H9 (cell line): Measurements from ENCODE around the gene ZNF414. TPM values are rescaled to one million over a fixed set of nuclear protein-coding genes. Genes with fewer than 3 reads are reported as not detected.
A peak's percentile ranks its signal among the peaks of the same experiment; 100 is the strongest.

Experiments
- DNase-seq: peaks from one replicate; pipeline ENCODE4 v3.0.0-alpha.2; 2017
- H2AFZ ChIP-seq: one replicate; pipeline ENCODE4 v1.6.1; 2013; ENCODE audit warnings: mild to moderate bottlenecking, low read length, control low read depth, moderate library complexity
- H2AK5ac ChIP-seq: 2 replicates; pipeline ENCODE4 v1.6.1; 2013; ENCODE audit warnings: low read length, control low read depth, mixed read lengths; ENCODE audit not compliant: insufficient read length
- H2BK120ac ChIP-seq: one replicate; pipeline ENCODE4 v1.6.1; 2013; ENCODE audit warnings: low read depth, mild to moderate bottlenecking, low read length, control low read depth, inconsistent platforms; ENCODE audit not compliant: poor library complexity, severe bottlenecking
- H2BK12ac ChIP-seq: 2 replicates; pipeline ENCODE4 v1.6.1; 2013; ENCODE audit warnings: low read length, control low read depth, mixed read lengths, low read depth; ENCODE audit not compliant: insufficient read length
- H2BK15ac ChIP-seq: 2 replicates; pipeline ENCODE4 v1.6.1; 2013; ENCODE audit warnings: low read depth, low read length, control low read depth
- H2BK20ac ChIP-seq: one replicate; pipeline ENCODE4 v1.6.1; 2013; ENCODE audit warnings: low read depth, mild to moderate bottlenecking, low read length, control low read depth, inconsistent platforms; ENCODE audit not compliant: poor library complexity, severe bottlenecking
- H2BK5ac ChIP-seq: 2 replicates; pipeline ENCODE4 v1.6.1; 2013; ENCODE audit warnings: low read length, control low read depth, mixed read lengths; ENCODE audit not compliant: insufficient read length
- H3K14ac ChIP-seq: 2 replicates; pipeline ENCODE4 v1.6.1; 2013; ENCODE audit warnings: low read length, control low read depth; ENCODE audit not compliant: insufficient read depth
- H3K18ac ChIP-seq: 2 replicates; pipeline ENCODE4 v1.6.1; 2013; ENCODE audit warnings: low read depth, mild to moderate bottlenecking, mixed read lengths, low read length, control low read depth; ENCODE audit not compliant: insufficient read length
- H3K23ac ChIP-seq: 2 replicates; pipeline ENCODE4 v1.6.1; 2013; ENCODE audit warnings: low read length, control low read depth, mixed read lengths, low read depth; ENCODE audit not compliant: insufficient read length
- H3K23me2 ChIP-seq: 2 replicates; pipeline ENCODE4 v1.6.1; 2013; ENCODE audit warnings: low read depth, mild to moderate bottlenecking, mixed read lengths, low read length, control low read depth; ENCODE audit not compliant: insufficient read length, poor library complexity, severe bottlenecking
- H3K27ac ChIP-seq: 2 replicates; pipeline ENCODE4 v1.5.1; 2013; ENCODE audit warnings: low read length, control low read depth, mixed read lengths, low read depth; ENCODE audit not compliant: insufficient read length
- H3K27me3 ChIP-seq: 2 replicates; pipeline ENCODE4 v1.6.1; 2013; ENCODE audit warnings: low read length, control low read depth, inconsistent platforms; ENCODE audit not compliant: insufficient read depth
- H3K4ac ChIP-seq: 2 replicates; pipeline ENCODE4 v1.6.1; 2013; ENCODE audit warnings: low read depth, mild to moderate bottlenecking, control low read depth, inconsistent platforms, low read length, moderate library complexity
- H3K4me1 ChIP-seq: 2 replicates; pipeline ENCODE4 v1.6.1; 2013; ENCODE audit warnings: low read length, control low read depth, inconsistent platforms; ENCODE audit not compliant: insufficient read depth
- H3K4me2 ChIP-seq: 2 replicates; pipeline ENCODE4 v1.6.1; 2013; ENCODE audit warnings: low read length, control low read depth, mixed read lengths; ENCODE audit not compliant: insufficient read length, insufficient read depth
- H3K56ac ChIP-seq: 2 replicates; pipeline ENCODE4 v1.6.1; 2013; ENCODE audit warnings: low read depth, mild to moderate bottlenecking, mixed read lengths, low read length, control low read depth; ENCODE audit not compliant: insufficient read length
- H3K79me1 ChIP-seq: 2 replicates; pipeline ENCODE4 v1.6.1; 2013; ENCODE audit warnings: low read depth, mild to moderate bottlenecking, moderate library complexity, low read length, control low read depth, inconsistent platforms; ENCODE audit not compliant: insufficient read depth, poor library complexity, severe bottlenecking
- H3K79me2 ChIP-seq: 2 replicates; pipeline ENCODE4 v1.6.1; 2013; ENCODE audit warnings: low read length, control low read depth, inconsistent platforms; ENCODE audit not compliant: insufficient read depth
- H3K9ac ChIP-seq: 2 replicates; pipeline ENCODE4 v1.6.1; 2013; ENCODE audit warnings: low read length, control low read depth, mixed read lengths; ENCODE audit not compliant: insufficient read length; ENCODE audit errors: extremely low read depth
- H3K9me3 ChIP-seq: one replicate; pipeline ENCODE4 v1.6.1; 2013; ENCODE audit warnings: low read depth, low read length, inconsistent platforms; ENCODE audit not compliant: control insufficient read depth
- H3T11ph ChIP-seq: one replicate; pipeline ENCODE4 v1.6.1; 2013; ENCODE audit warnings: mild to moderate bottlenecking, low read length, control low read depth, inconsistent platforms
- H4K20me1 ChIP-seq: one replicate; pipeline ENCODE4 v1.6.1; 2013; ENCODE audit not compliant: control insufficient read depth, insufficient read length, insufficient read depth
- H4K5ac ChIP-seq: 2 replicates; pipeline ENCODE4 v1.6.1; 2013; ENCODE audit warnings: low read depth, mild to moderate bottlenecking, mixed read lengths, low read length, control low read depth; ENCODE audit not compliant: insufficient read length
- H4K8ac ChIP-seq: replicated peaks from 2 replicates; pipeline ENCODE4 v1.6.1; 2013; ENCODE audit warnings: low read length, control low read depth, mixed read lengths, low read depth; ENCODE audit not compliant: insufficient read length
- H4K91ac ChIP-seq: 2 replicates; pipeline ENCODE4 v1.6.1; 2013; ENCODE audit warnings: low read depth, mild to moderate bottlenecking, moderate library complexity, mixed read lengths, low read length, control low read depth; ENCODE audit not compliant: insufficient read length
- H3K27ac Mint-ChIP-seq, 3 experiments: 2 replicates in 2 of 3; 3 replicates in 1 of 3; pipeline ENCODE4 v1.8.0; 2020 to 2021; ENCODE audit warnings: mixed read lengths in 3 of 3, mild to moderate bottlenecking in 1 of 3, moderate library complexity in 1 of 3
- H3K27me3 Mint-ChIP-seq: 2 replicates; pipeline ENCODE4 v1.8.0; 2021; ENCODE audit warnings: low read depth, mild to moderate bottlenecking, moderate library complexity, mixed read lengths
- H3K36me3 Mint-ChIP-seq, 3 experiments: 2 replicates in 2 of 3; 3 replicates in 1 of 3; pipeline ENCODE4 v1.8.0; 2020 to 2021; ENCODE audit warnings: low read depth in 3 of 3, mixed read lengths in 3 of 3; ENCODE audit not compliant: insufficient read depth in 1 of 3
- H3K4me1 Mint-ChIP-seq, 2 experiments: 2 replicates each; pipeline ENCODE4 v1.8.0; 2020; ENCODE audit warnings: mixed read lengths in 2 of 2
- H3K4me3 Mint-ChIP-seq, 2 experiments: 2 replicates in 1 of 2; 3 replicates in 1 of 2; pipeline ENCODE4 v1.8.0; 2020 to 2021; ENCODE audit warnings: mild to moderate bottlenecking in 2 of 2, mixed read lengths in 2 of 2, moderate library complexity in 1 of 2
- H3K9me3 Mint-ChIP-seq, 2 experiments: 2 replicates in 1 of 2; 3 replicates in 1 of 2; pipeline ENCODE4 v1.8.0; 2020; ENCODE audit warnings: mild to moderate bottlenecking in 2 of 2, mixed read lengths in 2 of 2, moderate library complexity in 1 of 2
- WGBS: extraction: QIAGEN DNeasy Blood & Tissue Kit; methylation state at CpG from one replicate; pipeline ENCODE4 v1.1.7; 2013; ENCODE audit warnings: missing lambda C conversion rate, low lambda C conversion rate, mixed read lengths; ENCODE audit not compliant: insufficient read length; ENCODE audit errors: extremely low coverage; 5-methylcytosine and 5-hydroxymethylcytosine counted together
- total RNA-seq: library from RNA; stranded (reverse); gene quantifications from 2 replicates; pipeline ENCODE4 v1.2.1, GENCODE V29; 2021
- TF ChIP-seq, protein P1 (sequence below): fragments of 200-600 bp; sonication (generic); conservative IDR thresholded peaks from 3 replicates; pipeline ENCODE4 v1.8.0; 2021; ENCODE audit warnings: antibody characterized with exemption, mild to moderate bottlenecking

The ZNF414 gene
- total RNA-seq, 1 experiment from 2014 or later, result 29.3 TPM

DNA sequence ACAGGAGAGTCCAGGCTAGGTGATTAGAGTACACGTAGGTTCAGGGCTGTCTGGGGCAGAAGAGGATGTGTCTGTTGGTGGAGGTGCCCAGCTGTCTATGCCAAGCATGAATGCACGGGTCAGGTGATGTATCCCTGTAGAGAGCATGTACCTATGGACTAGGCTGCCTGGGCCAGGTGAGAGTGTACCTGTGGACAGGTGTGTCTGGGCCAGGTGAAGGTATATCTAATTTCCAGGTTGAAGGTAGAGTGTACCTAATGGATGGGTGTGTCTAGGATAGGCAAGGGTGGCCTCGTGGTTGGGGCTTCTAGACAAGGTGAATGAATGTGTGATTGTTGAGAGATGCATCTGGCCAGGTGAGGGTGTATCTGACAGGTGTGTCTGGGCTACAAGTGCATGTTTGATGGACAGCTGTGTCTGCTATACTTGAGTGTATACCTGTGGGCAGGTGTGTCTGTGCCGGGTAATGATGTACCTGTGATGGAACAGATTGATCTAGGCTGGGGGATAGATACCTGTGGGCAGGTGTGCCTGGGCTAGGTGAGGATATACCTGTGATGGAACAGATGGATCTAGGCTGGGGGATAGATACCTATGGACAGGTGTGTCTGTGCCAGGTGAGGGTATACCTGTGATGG is 15.5 kb upstream of the ZNF414 start:
- H2BK15ac ChIP-seq, result no peak overlapping the region
- H3K79me1 ChIP-seq, result no peaks in the 10 kb centered on the region
- no peak overlapping the region for H3K23ac ChIP-seq
- peaks cover 0 to 2% (median 0%) of the 10 kb centered on the region in 3 experiments; a peak in 3 of 7 replicates for H3K36me3 Mint-ChIP-seq
- no peaks in the 10 kb centered on the region for H3K27me3 ChIP-seq
- H4K91ac ChIP-seq, result no peak overlapping the region
- H3K9ac ChIP-seq, result no peak overlapping the region
- no peak overlapping the region for H3K4ac ChIP-seq
- H3K56ac ChIP-seq, result no peak overlapping the region
- H2AFZ ChIP-seq, result no peak overlapping the region
- no peak overlapping the region for H2BK12ac ChIP-seq
- no peaks in the 10 kb centered on the region for H3K79me2 ChIP-seq
- TF ChIP-seq, protein P1, sequence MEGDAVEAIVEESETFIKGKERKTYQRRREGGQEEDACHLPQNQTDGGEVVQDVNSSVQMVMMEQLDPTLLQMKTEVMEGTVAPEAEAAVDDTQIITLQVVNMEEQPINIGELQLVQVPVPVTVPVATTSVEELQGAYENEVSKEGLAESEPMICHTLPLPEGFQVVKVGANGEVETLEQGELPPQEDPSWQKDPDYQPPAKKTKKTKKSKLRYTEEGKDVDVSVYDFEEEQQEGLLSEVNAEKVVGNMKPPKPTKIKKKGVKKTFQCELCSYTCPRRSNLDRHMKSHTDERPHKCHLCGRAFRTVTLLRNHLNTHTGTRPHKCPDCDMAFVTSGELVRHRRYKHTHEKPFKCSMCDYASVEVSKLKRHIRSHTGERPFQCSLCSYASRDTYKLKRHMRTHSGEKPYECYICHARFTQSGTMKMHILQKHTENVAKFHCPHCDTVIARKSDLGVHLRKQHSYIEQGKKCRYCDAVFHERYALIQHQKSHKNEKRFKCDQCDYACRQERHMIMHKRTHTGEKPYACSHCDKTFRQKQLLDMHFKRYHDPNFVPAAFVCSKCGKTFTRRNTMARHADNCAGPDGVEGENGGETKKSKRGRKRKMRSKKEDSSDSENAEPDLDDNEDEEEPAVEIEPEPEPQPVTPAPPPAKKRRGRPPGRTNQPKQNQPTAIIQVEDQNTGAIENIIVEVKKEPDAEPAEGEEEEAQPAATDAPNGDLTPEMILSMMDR, result no peak
- WGBS, result no CpG with 5 or more reads among the region's 4 CpGs
- H4K20me1 ChIP-seq, result no peaks in the 10 kb centered on the region
- no peak overlapping the region for H2BK120ac ChIP-seq
- H3K9me3 Mint-ChIP-seq, result no peaks in the 10 kb centered on the region; a peak in 1 of 5 replicates
- H3K4me1 Mint-ChIP-seq, result peaks cover 10 to 22% of the 10 kb centered on the region in 2 experiments
- H3K18ac ChIP-seq, result no peak overlapping the region
- H3T11ph ChIP-seq, result no peak overlapping the region
- H3K27ac Mint-ChIP-seq, result peak overlapping the region in 1 of 3 experiments; percentile 21; a peak in 1 of 7 replicates
- peaks cover 3% of the 10 kb centered on the region; the same call in 1 of the 2 replicates for H3K4me1 ChIP-seq
- H3K27ac ChIP-seq, result no peak overlapping the region
- H3K4me2 ChIP-seq, result no peak overlapping the region
- no peak overlapping the region for H3K14ac ChIP-seq
- no peaks in the 10 kb centered on the region for H3K23me2 ChIP-seq
- no peak overlapping the region for H2BK20ac ChIP-seq
- H3K9me3 ChIP-seq, result no peaks in the 10 kb centered on the region
- H3K27me3 Mint-ChIP-seq, result peaks cover 5% of the 10 kb centered on the region
- H4K5ac ChIP-seq, result no peak overlapping the region
- no peak for DNase-seq
- no peak overlapping the region for H2BK5ac ChIP-seq
- H2AK5ac ChIP-seq, result no peak overlapping the region
- H3K4me3 Mint-ChIP-seq, result peak overlapping the region in 1 of 2 experiments; percentile 9; a peak in 1 of 5 replicates
- H4K8ac ChIP-seq, result no peak overlapping the region
